A673 (cell line): ENCODE measurements around the gene TMEM236.

ENCODE experiments used
- EZH2 ChIP-seq: fragments of 200-600 bp; sonication (generic); IDR thresholded peaks from 2 replicates; pipeline ENCODE4 v1.6.1; 2017; ENCODE audit warnings: borderline replicate concordance, low read depth, mild to moderate bottlenecking, mixed read lengths, antibody characterized with exemption, low read length; ENCODE audit not compliant: poor library complexity, severe bottlenecking
- TF ChIP-seq, protein P1 (sequence below): fragments of 300-800, 200-600 bp; sonication (generic); conservative IDR thresholded peaks from 2 replicates; pipeline ENCODE4 v1.5.1; 2017; ENCODE audit warnings: low read depth, mild to moderate bottlenecking, antibody characterized with exemption, low read length, moderate library complexity, mixed read lengths

DNA sequence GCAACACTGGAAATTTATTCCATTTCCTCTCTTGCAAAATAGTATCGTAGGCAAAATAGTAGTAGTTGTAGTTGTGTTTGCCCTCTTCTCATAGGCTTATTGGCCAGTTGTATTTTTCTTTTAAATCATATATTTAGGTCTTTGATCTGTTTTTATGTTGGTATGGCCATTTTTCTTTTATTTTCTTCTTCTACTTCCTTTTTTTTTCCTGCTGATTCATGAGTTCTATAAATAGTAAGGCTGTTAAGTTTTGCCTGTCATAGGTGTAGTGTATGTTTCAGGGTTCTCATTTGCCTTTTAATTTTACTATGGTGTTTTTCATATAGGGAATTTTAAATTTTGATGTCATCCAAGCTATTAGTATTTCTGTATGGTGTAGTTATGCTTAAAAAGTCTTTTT is 31.8 kb downstream of the TMEM236 start:
- TF ChIP-seq, protein P1, sequence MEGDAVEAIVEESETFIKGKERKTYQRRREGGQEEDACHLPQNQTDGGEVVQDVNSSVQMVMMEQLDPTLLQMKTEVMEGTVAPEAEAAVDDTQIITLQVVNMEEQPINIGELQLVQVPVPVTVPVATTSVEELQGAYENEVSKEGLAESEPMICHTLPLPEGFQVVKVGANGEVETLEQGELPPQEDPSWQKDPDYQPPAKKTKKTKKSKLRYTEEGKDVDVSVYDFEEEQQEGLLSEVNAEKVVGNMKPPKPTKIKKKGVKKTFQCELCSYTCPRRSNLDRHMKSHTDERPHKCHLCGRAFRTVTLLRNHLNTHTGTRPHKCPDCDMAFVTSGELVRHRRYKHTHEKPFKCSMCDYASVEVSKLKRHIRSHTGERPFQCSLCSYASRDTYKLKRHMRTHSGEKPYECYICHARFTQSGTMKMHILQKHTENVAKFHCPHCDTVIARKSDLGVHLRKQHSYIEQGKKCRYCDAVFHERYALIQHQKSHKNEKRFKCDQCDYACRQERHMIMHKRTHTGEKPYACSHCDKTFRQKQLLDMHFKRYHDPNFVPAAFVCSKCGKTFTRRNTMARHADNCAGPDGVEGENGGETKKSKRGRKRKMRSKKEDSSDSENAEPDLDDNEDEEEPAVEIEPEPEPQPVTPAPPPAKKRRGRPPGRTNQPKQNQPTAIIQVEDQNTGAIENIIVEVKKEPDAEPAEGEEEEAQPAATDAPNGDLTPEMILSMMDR: no peak
- TF ChIP-seq EZH2: no peak
